ENCODE data around the gene TBC1D16.

The TBC1D16 gene

DNA sequence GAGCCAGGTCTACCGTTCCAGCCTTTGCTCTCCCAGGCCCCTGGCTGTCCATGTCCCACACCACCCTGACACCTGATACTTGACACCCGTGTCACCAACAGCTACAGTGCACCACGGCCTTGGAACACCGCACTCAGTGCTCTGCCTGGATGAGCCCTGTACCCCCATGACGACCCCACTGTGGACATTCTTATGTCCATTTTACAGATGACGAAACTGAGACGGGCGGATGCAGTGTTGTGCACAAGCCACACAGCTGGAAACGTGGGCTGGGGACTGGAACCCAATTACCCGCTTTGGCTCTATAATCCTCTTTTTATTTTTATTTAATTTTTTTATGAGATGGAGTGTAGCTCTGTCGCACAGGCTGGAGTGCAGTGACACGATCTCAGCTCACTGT, 112.9 kb downstream of the TBC1D16 start:
- DNase-seq, result no peak

DNA sequence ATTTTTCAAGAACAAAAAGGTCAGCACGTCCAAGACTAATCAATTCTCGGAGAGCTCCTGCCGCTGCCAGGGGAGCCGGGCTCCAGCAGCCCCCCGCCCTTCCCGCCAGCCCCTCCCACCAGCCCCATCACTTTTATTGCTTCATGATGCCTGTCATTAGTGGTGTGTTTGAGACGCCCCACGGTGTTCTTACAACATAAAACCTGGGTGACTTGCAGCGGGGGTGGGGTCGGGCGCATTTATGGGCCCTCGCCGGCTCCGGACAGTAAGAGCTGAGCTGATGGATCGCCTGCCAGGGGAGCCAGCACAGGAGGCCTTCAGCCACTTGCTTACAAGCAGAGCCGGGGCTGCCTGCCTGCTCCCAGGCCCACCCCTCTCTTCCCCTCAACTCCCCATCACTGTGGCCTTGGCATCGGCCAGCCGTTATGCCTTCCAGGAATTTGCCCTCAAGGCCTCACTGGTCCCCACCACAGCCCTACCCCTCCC, 113.5 kb downstream of the TBC1D16 start:
- DNase-seq, result no peak

DNA sequence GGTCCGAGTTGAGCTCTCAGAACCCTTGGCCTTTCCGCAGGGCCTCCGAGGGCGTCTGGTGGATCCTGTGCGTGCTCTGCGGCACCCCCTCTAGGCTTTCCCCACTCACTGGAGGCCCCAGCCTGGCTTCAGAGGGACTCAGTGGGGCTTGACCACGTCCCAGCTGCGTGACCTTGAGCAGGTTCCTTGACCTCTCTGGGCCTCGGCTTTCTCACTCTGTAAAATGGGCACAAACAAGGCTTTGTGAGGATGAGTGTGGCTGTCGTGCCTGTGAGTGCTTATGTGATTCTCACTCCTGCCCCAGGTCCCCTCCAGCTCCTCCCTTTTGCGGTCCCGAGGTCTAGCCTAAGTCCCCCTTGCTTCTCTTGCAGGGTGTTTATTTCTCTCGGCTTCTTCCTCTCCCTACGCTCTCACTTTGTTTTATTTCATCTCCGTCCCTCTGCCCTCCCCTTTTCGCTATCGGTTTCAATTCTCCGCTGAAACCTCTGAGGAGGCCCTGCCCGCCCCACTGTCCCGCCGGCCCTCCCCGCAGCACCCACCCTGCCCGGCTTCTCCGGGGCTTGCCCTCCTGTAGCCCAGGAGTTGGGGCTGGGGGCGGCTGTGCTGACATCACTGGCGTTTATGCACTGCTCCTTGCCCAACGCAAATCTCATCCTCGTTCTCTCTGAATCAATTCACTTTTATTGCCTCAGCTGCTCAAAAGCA, 114.1 kb downstream of the TBC1D16 start:
- DNase-seq, result no peak

DNA sequence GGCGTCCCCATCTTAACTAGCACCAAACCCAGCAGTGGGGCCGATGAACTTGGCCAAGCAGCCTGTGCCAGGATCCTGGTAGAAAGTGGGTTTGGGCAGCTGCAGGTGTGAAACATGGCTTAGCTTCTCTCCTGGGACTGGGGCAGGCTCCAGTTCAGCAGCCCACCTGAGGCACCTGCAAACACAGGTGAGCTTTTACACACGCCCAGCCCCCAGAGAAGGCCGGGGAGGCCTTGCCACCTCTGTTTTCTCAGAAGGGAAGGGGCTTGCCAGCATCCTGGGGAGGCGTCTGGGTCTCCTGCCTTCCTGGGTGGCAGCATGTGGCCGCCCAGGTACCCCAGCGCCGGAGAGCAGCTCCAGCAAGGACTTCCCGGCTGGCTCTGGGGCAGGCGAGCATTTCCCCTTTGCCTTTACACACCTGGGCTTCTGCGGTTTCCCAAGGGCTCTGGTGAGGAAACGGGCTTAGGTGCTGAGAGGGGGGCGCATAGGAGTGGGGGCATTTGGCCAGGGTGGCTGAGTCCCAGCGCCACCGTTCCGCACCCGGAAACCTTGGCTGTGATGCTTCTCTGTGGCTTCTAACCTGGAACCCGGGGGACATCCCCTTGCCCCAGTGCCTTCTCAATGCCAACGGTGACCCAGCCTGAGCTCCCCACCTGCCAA, 114.8 kb downstream of the TBC1D16 start:
- DNase-seq, result no peak

DNA sequence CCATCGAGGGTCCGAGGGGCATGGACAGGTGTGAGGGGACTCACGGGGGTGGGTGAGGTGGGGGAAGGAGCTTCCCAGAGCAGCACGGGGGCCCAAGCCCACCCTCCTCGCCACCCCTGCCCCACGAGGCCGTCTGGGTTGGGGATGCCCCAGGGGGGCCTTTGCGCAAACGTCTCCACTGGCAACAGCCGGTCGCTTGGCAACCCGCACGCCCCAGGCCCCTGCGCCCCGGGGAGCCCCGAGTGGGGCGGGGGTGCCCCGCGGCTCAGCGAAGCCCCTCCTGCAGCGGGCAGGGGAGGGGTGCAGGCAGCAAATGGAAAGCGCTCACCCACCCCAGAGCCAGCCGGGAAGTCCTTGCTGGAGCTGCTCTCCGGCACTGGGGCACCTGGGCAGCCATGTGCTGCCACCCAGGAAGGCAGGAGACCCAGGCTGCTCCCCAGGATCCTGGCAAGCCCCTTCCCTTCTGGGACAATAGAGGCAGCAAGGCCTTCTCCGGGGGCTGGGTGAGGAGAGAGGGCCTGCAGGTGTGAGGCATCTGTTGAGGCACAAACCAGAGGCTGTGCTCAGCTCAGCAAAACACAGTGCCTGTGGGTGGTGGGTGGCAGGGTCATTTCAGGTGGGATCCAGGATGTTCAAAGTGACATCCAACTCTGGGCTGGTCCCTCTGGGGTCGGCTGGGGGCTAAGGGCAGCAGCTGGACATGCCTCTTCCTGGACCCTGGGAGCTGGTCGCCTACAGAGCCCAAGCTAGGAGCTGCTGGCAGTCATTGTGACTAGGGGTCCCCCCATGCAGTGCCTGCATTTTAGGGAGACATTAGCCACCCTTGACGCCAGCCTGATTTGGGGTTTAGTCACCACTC, 115.6 kb downstream of the TBC1D16 start:
- no peak for DNase-seq

DNA sequence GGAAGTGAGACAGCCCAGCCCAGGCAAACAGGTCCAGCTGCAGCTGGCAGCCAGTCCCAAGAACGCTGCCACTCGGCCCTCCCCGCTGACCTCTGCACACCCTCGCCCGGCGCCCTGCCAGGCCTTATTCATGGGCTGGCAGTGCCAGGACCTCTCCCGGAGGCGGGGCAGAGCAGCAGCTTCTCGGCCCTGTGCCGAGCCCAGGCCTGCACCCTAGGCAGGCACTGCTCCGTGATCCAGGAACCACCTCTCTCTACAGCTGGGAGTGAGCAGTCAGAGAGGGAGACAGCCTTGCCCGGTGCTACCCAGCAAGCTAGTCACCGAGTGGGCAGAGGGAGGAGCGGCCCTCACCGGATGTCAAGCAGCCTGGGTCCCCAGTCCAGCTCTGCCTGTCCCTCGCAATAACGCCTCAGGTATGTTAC, 116.5 kb downstream of the TBC1D16 start:
- no peak for DNase-seq

DNA sequence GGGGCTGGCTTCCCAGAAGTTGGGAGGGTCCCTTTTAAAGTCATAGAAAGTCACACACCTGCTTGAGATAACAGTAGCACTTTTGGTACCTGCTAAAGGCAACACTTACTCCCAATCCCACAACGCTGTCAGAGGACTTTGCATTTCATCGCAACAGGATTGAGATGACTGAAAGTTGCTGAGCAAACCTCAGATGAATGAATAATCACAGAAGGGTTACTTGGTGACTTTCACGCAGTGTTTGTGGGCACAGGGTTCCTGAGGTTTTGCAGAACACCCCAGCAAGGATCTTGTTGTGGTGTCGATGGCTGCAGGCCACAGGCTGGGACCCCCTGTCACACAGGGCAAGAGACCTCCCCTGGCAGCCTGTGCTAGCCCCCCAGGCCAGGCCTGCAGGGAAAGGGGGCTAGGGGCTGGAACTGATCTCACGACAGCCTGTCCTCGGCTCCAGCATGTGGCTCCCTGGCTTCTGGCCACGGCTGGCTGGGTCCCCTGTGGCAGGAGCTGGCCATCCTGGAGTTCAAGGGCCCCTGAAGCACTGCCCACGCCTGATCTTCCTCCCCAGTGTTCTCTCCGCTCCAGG, 117.0 kb downstream of the TBC1D16 start:
- no peak for DNase-seq

DNA sequence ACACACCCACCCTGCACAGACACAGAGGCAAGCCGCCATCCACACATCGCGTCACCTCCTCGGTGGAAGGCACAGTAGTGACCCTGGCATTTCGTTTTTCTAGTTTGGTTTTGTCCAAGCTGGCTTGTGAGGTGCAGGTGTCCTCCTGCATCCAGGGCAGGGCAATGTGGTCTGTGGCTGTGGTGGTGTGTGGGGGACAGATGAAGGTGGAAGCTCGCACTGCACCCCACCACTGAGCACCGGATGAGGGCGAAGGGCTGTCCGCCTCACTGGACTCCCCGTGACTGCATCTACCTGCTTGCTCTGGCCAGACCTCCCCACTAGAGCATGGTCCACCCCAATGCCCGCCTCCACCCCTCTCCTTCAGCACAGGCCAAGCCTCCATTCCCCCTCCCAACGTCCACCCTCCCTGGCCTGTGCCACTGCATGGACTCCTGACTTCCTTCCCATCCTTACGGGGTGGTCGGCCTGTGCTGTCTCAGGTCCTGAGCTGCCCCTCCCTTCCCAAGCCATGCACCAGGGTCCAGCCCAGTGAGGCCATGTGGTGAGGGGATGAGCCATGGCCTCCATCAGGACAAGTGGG, 117.7 kb downstream of the TBC1D16 start:
- no peak for DNase-seq

DNA sequence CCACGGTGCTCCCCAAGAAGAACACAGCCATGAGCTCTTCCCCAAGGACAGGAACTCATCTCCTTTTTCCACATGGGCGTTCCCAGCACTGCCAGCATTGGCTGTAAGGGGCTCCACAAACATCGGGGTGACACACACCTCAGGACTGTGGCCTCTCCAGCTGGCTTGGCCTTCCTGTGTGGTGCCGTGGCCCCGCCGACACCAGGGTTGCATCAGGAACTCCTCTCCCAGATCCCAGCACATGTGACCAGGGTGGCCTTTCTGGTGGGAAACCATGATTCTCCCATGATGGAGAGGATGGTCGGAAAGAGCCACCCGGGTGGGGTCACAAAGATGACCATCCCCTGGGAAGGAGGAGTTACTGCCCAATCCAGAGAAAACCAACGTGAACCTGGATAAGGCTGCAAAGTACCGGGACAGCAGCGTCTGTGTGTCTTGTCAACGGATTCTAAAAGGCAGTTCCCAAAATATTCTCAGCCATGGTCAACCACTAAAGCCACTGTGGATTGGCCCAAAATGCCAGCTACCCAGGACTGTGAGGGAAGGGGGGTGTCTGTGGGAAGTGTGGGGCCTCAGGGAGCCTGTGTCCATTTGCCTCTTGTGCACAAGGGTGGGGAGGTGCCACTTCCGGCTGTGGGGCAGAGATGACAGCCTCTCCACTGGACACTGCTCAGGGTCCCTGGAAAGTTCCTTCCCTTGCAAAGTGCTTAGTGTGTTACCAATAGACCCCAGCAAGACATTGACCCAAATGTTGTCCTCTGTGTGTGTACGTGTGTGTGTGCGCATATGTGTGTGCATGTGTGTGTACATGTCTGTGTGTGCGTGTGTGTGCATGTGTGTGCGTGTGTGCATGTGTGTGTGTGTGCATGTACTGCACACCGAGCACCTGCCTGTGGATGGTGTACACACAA, 118.4 kb downstream of the TBC1D16 start:
- no peak for DNase-seq

DNA sequence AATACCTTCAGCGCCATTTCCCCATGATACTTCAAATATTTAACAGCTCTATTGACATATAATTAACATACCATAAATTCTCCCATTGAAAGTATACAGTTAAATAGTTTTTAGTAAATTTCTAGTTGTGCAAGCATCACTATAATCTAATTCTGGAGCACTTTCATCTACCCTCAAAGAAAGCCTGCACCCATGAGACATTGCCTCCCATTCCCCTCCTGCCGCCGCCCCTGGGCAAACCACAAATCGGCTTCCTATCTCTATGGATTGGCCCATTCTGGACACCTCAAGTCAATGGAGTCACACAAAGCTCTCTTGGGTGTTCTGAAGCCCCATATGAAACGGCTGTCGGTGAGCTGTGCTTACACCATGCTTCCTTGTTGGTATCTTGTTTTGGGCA, 119.2 kb downstream of the TBC1D16 start:
- DNase-seq, result no peak

DNA sequence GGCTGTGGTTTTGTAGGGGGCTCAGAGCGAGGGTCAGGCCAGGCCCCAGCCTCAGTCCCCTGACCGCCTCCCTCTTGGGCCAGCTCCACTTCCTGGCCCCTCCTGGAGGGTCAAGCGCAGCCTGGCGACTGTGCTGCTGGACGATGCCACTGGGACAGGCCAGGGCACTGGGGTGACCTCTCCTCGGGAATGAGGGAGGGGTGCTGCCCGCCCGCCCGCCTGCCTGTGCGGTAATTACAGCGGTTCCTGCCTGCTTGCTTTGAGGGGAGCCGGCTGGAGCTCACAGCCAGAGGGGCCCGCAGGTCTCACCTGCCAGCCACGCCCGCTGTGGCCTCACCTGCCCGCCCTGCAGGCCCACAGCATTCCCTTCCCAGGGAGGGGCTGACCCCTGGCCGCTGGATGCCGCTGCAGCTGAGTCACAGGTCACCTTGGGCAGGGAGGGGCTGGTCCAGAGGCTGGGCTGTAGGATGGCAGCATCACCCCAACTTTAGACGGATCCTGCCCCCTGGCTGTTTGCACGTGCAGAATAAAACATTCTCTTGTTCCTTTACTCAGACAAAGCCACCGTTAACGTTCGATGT, 119.7 kb downstream of the TBC1D16 start:
- no peak for DNase-seq

DNA sequence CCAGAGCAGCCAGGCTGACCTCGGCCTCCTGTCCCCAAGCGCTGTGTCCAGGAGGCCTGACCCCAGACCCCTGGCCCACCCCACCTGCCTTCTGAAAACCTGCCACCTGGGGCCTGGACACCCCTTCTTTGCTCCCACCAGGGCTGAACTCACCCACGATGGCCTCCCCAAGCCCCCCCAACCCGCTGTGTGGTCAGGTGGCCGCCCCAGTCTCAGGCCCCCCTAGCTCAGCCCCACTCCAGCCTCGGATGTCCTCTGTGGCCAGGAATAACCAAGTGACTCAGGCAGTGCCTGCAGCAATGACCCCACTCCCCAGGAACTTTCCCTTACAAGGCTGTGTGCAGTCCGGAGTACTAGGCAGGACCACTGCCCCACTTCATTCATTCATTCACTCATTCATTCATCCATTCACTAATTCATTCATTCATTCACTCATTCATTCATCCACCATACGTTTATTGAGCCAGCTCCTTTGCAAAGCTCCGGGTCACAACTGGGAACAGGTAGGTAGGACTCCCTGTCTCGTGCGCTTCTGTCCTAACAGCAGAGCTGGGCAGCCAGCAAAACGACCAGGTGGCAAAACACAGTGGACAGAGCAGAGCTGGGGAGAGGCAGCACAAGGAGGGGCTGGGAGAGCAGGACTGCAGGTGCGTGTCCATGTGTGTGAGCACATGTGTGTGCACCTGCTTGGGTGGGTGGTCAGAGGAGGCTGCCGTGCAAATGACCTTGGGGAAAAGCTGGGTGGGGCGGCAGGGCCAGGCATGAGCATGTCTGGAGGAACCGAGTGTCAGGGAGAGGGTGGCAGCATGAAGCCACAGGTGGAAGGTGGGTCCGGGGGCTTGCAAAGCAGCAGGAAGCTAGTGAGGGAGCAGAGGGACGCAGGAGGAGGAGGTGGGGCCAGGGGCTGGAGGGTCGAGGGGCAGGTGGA, 120.6 kb downstream of the TBC1D16 start:
- DNase-seq, result no peak

DNA sequence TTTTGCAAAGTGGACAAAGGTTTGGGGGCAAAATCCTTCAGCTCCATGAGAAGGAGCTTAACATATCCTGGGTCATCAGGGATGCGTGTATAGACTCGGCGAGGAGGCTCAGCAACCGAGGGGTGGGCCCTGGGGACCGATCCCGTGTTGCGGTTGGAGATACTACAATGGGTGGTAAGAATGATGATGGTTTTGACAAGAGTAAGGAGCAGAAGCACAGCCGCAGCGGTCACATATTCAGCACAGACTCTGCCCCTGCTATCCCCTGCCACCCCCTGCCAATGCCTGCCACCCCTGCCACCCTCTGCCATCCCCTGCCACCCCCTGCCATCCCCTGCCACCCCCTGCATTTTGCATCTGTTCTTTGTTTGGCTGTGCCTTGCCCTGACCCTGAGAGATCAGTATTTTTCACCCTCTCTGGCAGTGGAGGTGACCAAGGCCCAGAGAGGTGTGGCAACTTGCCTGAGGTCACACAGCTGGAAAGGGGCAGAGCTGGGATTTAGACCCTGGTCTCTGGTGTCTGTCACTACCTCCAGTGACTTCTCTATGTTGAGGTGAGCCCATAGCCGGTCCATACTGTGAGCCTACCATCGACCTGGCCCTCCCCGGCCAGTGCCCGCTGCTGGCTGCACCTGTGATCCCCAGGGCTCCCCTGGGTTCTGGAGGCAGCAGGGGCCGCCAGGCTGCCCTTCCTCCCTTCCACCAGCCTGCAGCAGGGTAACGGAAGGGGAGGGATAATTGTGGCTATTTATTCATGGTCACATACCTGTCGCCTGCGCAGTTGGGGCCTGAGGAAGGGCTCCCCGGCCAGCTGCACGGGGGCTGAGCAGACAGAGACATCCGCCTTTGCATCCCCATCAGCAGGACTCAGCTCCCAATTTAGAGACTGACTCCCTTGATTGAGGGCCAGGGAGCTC, 121.5 kb downstream of the TBC1D16 start:
- no peak for DNase-seq

DNA sequence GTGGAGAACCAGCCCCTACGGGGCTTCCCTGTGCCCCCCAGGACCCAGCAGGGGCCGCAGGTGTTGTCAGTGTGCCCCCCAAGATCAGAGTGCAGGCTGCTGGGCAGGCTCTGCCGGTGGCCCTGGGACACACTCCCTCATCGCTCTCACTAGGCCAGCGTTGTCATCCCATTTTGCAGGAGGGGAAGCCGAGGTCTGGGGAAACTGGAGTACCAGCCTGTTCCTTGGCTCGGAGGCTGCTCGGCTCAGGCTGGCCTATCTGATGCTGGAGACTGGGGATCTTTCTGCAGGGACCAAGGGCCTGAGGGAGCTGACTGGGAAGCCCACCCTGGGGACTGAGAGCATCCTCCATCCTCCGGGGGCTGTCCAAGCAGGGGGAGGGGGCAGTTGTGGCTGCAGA, 122.2 kb downstream of the TBC1D16 start:
- no peak for DNase-seq

DNA sequence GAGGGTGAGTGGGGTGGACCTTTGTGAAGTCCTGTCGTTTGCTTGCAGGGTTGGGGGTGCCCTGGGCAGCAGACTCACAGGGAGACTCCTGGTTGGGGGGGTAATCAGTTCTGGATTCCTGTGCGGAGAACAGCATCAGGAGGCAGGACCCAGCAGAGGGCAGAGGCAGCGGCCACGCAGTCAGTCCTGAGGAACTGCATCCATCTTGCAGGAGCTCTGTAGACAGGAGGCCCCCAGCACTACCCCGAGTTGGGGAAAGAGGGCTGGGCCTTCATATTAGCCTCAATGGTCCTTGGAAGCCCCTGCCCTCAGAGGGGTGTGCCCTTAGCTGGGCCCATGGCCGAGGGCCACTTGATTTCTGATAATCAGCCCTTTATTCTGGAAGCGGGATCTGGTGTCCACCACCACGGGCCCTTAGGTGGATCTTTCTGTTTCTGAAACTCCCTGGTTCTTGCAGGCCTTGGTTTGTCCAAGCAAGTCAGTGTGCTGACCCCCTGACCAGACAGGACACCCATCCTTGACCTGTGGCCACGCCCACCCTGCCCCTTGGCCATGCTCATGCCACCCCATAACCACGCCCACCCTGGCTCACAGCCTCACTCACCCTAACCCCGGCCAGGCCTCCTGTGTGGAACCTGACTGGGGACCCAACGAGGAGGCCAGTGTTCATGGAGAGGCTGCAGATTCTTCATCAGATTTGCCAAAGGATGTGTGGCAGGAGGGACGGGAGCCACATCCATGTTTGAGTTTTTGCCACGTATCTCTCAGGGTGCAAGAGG, 122.9 kb downstream of the TBC1D16 start:
- DNase-seq, result no peak

DNA sequence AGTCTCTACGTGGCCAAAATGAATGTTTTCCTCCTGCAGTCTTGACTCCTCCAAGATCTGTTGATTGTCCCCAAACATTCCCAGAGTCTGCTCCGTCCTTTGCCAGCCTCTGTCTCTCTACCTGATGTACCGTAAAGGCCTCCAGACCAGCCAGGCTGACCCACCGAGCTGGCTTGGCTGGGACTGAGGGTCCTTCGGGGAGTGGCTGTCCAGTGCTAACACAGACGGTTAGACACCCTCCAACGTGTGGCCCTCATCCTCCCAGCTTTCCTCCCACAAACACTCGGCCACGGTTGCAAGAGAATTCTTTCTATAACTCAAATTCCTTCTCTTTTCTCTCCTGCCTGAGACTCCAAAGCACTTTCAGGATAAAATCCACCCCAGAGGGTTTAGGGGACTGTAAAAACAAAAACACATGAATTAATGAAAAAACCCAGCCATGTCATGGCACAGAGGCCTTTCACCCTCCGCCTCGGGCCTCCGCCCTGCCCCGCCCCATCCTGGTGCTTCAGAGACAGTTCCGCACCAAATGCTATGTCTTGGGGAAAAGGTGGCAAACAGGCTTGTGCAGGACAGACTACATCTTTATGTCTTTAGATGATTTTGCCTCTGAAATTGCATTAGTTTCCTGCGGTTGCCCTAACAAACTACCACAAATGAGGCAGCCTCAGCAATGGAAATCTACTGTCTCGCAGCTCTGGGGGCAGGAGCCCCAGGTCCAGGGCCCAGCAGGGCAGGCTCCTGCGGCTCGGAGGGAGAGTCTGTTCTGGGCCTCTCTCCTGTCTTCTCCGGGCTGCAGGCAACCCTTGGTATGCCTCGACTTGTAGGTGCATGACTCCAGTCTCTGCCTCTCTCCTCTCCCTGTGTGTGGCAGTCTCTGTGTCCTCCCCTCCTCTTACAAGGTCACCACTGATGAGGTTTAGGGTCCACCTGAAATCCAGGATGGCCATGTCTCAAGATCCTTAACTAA, 124.0 kb downstream of the TBC1D16 start:
- DNase-seq, result no peak

DNA sequence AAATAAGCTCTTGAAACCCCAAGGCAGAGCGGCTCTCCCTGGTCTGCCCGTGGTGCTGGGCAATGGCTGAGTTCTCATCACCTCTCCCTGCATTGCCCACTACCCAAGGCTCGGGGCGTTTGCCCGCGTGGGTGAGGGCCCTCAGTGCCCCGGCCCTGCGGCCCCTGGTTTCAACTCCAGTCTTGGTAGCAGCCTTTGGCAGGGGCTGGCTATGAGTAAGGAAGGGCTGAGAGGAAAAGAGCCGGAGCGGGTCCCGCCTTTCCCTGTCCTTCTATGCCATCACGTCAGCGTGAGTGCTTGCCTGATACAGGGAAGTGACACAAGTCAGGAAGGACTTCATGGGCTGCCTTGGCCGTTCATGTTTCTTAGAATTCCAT, 124.7 kb downstream of the TBC1D16 start:
- no peak for DNase-seq
